Measurements from ENCODE around the gene ARHGAP42.

GRCh38 chr11:100870138-100870537, 183.1 kb downstream of the ARHGAP42 start:
- no peak for TF ChIP-seq CTCF (IDR thresholded peaks at IDR 0.05)
- TF ChIP-seq POLR2A (IDR thresholded peaks at IDR 0.05), result no peak
